Lower leg skin (tissue), 3 donors: ENCODE measurements around the gene PARD6B.

Source experiments
- CTCF ChIP-seq, 3 donors: fragments of 450-650 bp; IDR thresholded peaks; one replicate each; pipeline ENCODE4 v1.5.1; 2016; ENCODE audit warnings: antibody characterized with exemption in 3 of 3, mild to moderate bottlenecking in 3 of 3, moderate library complexity in 2 of 3
- POLR2A ChIP-seq, 2 donors: fragments of 450-650 bp; IDR thresholded peaks; one replicate each; pipeline ENCODE4 v1.6.1; 2016 to 2017; ENCODE audit warnings: antibody characterized with exemption in 2 of 2, mild to moderate bottlenecking in 1 of 2, moderate library complexity in 1 of 2

DNA sequence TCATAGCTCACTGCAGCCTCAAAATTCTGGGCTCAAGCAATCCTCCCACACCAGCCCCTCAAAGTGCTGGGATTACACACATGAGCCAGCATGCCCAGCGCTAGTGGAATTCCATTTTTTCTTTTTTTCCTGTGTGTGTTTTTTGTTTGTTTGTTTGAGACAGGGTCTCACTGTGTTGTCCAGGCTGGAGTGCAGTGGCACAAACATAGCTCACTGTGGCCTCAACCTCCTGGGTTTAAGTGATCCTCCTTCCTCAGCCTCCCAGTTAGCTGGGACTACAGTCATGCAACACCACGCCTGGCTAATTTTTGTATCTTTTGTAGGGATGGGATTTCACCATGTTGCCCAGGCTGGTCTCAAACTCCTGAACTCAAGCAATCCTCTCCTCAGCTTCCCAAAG lies 14.1 kb upstream of the PARD6B start:
- TF ChIP-seq CTCF (IDR thresholded peaks at IDR 0.05): no peak
- no peak for TF ChIP-seq POLR2A (IDR thresholded peaks at IDR 0.05)
